Measurements from ENCODE around the gene GRID1.

The GRID1 gene

GRCh38 chr10:86314616-86315548 lies 51.7 kb downstream of the GRID1 start:
- DNase-seq (ENCODE audit: low read depth): no peak

DNA sequence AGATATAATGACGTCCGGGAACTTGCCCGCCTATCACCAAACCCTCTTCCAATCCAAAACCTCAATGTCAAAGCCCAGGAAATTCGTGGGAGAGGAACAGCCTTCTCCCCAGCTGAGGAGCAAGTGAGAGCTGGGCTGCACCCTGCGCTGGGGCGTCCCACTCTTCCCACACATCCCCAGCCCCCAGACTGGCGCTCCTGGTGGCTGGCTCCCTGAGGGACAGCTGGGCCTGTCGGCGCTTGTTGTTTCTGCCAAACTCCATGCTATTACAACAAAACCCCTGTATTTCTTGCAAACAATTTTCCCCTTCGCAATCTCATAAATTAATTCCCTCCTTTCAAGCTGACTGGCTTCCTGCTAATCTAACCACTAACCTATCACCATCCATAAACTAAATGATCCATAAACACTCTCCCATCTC lies 53.0 kb downstream of the GRID1 start:
- no peak for DNase-seq (ENCODE audit: low read depth)

DNA sequence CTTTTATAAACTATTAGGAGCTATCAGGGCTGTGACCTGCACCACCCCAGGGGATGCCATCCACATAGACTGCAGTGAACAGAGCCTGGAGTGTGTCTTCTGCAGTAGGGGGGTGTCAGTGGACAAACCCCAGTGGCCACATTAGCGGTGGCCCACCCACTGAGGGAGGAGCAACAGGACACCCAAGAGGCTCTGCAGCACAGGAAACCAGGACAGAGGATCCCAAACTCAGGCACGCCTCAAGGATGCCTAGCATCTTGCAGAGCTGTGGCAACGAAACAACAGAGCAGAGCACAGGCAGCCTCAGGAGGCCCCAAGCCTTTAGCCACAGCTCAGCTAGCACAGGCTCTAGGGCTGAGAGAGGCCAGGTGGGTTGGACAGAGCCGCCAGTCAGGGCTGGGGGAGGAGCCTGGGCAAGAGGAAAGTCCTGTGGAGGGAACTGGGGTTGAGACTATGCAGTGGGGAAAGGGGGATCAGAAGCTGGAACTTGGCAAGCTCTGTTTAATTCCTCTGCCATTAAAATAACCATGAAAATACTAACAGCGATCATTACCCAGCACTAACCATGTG lies 53.8 kb downstream of the GRID1 start:
- DNase-seq (ENCODE audit: low read depth): no peak

DNA sequence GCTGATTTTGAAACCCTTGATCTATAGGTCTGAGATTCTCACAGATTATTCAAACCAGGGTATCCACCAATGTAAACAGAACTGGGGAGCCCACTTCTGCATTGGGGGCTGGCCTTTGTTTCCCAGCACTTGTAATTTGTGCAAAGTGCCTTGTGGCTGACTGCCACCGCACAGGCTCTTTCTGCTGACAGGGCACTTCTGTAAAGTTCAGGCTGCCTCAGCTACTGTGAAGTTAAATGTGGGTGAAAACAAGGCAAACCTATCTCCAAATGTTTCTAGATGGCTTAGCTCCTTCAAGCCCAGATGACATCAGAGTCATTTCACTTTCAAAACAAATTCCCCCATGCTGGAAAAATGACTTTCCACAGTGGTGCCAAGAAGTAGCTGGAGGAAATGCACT lies 54.7 kb downstream of the GRID1 start:
- DNase-seq (ENCODE audit: low read depth): no peak

GRCh38 chr10:86311190-86311589 lies 55.4 kb downstream of the GRID1 start:
- DNase-seq (ENCODE audit: low read depth): no peak

DNA sequence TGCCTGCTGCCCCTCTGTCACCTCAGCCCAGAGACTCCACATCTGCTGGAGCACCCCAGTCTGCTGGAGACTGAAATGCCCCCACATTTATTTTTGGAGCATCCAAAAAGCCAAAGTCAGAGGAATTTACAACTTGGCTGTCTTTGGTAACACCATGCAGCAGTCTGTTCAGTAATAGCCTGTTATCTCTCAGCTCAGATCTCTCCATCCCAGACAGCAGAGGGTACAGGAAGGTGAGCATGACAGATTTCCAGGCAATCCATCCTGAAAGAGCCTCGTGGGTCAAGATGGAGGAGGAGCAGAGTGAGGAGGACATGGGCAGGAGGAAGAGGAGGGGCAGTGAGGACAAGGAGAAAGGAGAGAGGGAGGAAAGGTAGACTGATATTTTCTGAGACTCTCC lies 55.9 kb downstream of the GRID1 start:
- no peak for DNase-seq (ENCODE audit: low read depth)

DNA sequence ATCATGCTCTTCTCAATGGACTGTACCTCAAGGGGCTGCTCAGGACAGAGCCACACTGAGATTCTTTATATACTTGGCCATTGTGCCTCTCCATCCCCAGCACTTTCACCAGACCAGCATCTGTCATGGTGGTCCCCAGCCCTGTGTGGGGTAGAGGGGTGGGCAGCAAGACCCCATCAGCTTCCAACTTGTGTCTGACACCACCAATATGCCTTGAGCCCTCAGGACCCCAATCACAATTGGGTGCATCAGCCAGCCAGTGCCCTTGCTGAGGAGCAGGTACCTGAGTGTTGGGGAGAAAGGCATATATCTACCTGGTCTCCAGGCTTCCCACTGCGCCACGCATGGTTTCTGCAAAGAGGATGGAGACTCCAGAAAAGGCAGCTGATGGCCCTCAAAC lies 56.3 kb downstream of the GRID1 start:
- no peak for DNase-seq (ENCODE audit: low read depth)

DNA sequence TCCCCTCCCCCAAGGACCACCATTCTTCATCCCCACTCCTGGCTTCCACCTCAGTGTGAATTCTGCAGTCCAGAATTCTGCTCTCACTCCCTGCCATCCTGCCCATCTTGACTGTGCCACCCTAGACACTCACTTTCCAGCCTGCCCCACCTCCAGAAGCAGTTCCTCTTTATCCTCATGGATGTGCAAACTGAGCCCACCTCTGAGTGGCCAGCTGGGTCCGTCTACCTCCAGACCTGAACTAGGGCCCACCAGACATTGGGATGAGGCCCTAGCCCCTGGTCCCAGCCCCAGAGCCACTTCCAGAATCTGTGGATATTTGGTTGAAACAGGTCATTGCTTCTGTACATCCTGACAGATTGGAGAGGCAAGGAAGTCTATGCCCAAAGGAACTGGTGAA lies 58.5 kb downstream of the GRID1 start:
- no peak for DNase-seq (ENCODE audit: low read depth)

GRCh38 chr10:86306628-86307278 lies 59.8 kb downstream of the GRID1 start:
- DNase-seq (ENCODE audit: low read depth): no peak

DNA sequence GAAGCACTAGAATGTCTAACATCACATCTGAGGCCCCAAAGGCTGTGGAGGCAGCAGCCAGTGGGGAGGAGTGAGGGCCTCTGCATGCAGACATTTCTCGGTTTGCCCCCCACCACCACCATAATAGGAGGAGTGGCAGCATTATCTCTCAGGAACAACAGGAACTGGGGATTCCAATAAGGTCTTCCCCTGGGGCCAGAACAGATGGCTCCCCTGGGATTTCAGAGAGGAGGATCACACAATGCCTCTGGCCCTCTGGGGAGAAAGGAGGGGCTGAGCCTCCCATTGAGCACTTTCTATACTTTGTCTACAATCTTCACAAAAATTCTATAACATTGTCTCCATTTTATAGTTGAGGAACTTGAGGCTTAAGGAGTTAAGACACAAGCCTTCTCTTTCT lies 61.1 kb downstream of the GRID1 start:
- DNase-seq (ENCODE audit: low read depth): no peak

DNA sequence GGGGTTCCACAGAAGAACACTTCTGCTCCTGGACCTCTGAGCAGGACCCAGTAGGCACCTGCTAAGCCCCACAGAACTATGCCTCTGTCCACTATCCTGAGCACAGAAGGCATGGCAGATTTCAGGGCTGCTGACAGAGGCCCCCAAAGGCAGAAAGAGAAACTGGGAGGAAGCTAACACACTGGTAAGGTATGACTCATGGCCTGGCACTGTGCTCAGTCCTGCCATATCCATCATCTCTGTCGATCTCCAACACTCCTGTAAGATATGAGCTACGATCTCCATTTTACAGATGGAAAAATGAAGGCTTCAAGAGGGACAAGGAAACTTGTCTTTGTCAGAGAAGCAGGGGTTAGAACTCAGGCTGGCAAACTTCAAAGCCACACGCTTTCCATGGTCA lies 62.2 kb downstream of the GRID1 start:
- DNase-seq (ENCODE audit: low read depth): no peak

DNA sequence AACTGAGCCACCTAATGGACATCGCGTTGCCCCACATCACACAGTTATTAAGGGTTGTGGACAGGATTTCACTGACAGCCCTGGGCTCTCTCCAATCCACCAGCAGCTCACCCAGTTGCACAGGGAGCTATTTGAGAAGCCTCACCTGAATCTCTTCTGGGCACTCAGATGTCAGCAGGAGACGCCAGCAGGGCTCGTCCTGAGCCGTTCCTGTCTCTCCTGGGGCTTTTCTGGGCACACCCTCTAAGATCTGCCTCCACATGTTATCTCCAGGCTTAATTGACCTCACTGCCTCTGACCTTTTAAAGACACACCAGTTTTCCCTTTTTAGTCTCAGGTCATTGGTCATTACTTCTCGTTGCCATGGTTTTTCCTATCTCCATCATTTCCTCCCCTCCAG lies 63.0 kb downstream of the GRID1 start:
- no peak for DNase-seq (ENCODE audit: low read depth)

DNA sequence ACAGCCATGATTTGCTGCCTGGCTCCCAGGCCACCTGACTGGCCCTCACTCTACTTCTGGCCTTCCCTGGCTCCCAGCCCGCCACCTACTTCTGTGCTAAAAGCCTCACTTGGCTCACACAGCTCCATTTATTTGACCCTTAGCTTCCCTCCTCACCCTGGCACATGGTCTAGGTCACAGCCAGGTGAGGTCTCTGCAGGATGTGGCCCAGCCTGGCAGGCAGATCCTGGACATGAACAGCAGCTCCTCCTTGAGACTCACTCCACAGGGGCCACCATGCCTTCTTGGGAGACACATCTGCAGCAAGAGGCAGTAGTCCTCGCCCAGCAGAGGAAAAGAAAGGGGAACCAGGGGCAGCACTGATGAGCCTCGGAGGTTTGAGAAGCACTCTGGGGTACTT lies 64.6 kb downstream of the GRID1 start:
- DNase-seq (ENCODE audit: low read depth): no peak

DNA sequence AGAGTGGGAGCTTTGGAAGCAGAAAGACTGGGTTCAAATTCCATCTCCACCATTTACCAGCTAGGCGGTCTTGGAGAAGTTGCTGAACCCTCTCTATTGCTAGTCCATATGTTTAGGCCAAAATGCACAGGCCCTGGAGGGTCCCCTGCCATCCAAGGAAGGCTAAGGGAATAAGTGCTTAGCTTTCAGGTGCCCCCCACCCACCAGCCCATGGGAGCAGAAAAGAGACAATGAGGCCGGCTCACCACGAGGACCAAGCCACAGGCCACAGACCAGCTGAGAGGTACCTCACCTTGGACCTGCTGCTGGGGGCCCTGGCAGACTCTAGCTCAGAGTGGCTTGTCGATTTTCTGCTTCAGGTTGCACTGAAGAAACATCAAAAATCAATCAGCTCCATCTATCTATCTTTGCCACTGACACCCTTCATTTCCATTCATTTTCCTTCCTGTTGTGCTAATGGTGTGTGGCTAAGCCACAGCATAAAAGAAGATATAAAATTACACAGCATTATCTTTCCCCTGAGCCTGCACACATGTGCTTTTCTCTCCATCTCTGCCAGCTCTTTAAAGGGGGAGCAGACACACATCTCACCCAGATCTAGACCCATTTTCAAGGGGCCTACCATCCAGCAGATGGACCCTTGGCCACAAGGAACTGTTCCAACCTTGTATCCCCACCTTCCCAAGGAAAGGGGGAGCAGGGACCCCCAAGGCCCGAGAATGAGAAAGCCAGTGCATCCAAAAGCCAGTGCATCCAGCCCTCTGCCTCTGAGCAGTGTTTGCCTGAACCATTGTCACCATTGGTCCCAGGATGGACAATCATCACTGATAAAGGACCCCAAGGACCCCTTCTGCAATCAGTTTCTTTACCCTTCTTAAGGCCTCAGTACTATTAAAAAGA lies 65.4 kb downstream of the GRID1 start:
- DNase-seq (ENCODE audit: low read depth): no peak

GRCh38 chr10:86300399-86300925 lies 66.1 kb downstream of the GRID1 start:
- DNase-seq (ENCODE audit: low read depth): no peak

DNA sequence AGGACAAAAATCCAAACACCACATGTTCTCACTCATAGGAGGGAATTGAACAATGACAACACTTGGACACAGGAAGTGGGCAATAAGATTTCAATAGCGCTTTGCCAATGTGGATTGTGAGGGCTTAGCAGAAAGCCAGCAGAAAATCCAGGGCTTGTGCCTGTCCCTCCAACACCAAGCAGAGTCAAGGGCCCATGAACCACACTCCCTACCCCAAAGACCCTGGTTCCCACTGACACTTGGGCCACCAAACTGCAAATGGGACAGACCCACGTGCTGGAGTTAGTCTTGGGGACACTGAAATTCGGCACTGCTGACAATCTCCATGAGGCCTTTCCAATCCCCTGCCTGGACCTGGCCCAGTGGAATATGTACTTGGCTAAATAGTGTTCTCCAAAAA lies 67.0 kb downstream of the GRID1 start:
- DNase-seq (ENCODE audit: low read depth): no peak

GRCh38 chr10:86298501-86299001 lies 68.0 kb downstream of the GRID1 start:
- no peak for DNase-seq (ENCODE audit: low read depth)

DNA sequence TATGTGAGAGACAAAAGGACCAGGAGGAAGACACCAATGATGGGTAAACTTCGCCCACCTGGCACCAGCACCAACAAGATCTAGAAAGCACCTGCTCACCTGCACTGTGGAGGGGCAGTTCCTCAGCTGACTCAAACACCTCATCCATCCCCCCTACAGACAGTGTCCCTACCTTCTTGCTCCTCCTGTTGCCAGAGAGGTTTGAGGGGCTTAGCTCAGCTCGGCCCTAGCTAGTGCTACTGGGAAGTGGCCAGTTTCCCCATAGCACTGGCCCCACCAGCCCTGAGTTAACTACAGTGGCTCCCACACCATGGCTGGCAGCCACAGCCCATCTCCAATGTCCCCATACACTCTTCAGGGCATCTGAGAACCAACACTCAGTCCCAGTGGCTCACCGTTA lies 70.8 kb downstream of the GRID1 start:
- no peak for DNase-seq (ENCODE audit: low read depth)

DNA sequence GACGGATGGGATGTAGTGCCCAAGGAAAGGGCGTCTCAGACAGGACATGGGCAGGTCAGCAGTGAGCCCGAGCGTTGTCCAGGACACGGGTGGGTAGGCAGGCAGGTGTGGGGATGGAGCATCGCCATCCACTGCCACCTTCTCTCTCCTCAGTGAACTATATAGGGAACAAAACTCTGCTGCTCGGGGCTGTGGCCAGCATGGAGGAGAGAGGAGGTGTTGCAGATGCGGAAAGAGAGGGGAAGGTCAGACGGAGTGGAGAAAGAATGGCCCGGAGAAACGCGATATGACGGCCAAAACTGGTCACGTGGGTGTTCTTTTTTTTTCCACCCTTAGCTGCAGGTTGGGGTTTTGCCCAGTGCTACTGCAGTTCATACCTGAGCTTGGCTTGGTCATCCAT lies 71.2 kb downstream of the GRID1 start:
- DNase-seq (ENCODE audit: low read depth): no peak

DNA sequence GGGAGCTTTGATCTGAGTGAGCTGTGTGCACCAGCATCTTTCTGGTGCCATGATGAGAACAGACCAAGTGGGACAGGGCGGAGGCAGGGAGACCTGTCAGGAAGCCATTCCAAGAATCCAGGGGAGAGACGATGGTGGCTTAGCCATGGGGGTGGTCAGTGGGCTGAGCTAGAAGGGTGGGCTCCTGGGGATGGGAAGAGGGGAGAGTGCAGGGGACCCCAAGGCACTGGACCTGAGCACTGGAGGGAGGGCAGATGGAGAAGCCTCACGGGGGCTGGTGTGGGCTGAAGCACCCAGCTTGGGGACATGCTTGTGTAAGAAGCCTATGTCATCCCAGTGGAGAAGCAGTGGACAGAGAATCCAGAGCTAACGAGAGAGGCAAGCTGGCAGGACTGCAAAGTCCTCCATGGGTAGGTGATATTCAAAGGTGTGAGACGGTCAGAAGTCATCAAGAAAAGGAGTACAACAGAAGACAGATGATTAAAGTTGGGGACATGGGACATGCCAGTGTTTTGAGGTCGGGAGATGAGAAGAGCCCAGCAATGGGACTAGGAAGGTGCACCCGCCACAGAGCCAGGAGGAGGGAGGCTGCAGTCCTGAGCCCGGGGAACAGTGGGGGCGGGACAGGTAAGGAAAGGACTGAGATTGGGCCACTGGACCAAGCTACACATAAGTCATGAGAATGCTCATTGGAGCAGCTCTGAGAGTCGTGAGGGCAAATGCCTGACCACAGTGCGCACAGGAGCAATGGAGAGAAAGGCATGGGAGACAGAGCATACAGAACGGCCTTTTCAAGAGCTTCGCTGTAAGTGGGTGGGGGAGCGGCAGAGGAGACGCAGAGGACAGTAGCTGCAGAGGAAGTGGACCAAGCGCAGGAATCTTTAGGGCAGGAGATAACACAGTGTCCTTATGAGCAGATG lies 72.0 kb downstream of the GRID1 start:
- no peak for DNase-seq (ENCODE audit: low read depth)

- DNase-seq (ENCODE audit: low read depth): no peak
These were observed 73.2 kb downstream of the GRID1 start for GRCh38 chr10:86293396-86293791.
